ENCODE measurements around the gene PMEPA1.

The PMEPA1 gene

DNA sequence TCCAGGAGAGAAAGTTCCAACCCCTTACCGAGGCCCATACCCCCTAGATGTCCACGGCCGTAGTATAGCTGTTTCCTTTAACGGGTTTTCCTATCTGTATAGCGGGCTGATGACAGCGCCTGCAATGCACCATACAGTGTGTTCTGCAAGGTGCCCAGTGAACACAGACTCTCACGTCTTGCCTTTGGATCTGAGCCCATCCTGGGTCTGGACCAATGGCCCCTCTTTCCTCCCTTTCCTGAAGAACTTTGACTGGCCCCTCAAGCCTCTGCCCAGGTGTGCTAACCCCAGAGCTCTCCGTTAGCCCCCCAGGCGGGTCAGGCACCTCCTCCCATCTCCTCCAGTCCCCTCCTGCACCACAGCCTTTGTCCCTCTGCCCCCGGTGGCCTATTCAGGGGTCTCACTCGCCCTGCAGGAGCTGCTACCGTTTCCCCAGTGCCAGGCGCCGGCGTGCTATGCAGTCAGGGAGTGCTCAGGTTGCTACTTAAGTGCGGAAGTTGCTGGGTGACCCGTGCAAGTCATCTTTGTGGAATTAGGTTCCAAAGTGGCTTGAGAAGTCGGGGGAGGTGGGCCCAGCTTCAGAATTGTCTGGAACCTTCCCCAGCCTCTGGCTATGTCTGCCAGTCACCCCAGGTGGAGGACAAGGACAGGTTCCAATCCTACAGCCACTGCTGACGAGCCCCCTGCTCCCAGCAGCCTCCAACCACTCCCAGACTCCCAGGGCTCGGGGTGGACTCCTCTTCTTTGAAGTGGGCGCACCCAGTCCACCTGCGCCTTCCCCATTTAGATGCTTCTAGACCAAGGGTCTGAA is 54.6 kb downstream of the PMEPA1 start:
- DNase-seq (ENCODE audit: low spot score): peak; percentile 36
- TF ChIP-seq CTCF (IDR thresholded peaks at IDR 0.05; ENCODE audit: borderline replicate concordance, control extremely low read depth, extremely low read depth, insufficient read depth, missing control alignments): no peak
- in situ Hi-C loops (cut with MboI; ENCODE audit: low sequenced_read_pairs, unreplicated experiment): loop anchor here (25.0 kb wide), 1 partner anchor 432 kb away; no protein-coding TSS in a partner anchor

DNA sequence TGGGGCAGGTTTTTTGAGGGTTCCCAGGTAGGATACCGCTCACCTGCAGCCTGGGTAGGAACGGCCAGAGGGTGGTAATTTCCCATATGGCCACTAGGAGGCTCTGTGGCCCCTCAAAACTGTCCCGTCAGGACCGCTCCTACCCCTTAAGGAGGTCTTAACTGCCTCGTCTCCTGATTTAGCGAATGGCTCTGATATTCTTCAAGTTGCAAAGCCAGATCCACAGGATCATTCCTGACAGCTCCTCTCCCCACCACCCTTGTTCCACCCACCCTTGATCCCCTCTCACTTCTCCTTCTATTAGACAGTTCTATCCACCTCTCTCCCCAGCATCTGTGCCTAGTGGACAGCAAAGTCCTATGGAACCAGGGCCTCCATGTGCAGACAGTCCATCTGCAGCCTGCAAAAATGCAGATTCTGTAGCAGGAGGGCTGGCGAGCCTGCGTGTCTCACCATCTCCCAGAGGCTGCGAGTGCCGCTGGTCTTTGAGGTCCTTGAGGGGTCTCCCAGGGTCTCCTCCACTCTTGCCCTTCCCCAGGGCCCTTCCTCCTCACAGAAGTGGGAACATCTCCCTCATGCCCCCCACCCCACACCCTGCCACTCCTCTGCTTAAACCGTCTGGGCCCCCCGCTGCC is 55.3 kb downstream of the PMEPA1 start:
- in situ Hi-C loops (cut with MboI; ENCODE audit: low sequenced_read_pairs, unreplicated experiment): loop anchor here (25.0 kb wide), 1 partner anchor 433 kb away; no protein-coding TSS in a partner anchor
- peak; percentile 92 for DNase-seq (ENCODE audit: low spot score)
- TF ChIP-seq CTCF (IDR thresholded peaks at IDR 0.05; ENCODE audit: borderline replicate concordance, control extremely low read depth, extremely low read depth, insufficient read depth, missing control alignments): peak; percentile 84

GRCh38 chr20:57653910-57654309 is 55.9 kb downstream of the PMEPA1 start:
- TF ChIP-seq CTCF (IDR thresholded peaks at IDR 0.05; ENCODE audit: borderline replicate concordance, control extremely low read depth, extremely low read depth, insufficient read depth, missing control alignments): no peak
- DNase-seq (ENCODE audit: low spot score): peak; percentile 37
- in situ Hi-C loops (cut with MboI; ENCODE audit: low sequenced_read_pairs, unreplicated experiment): loop anchor here (25.0 kb wide), 1 partner anchor 433 kb away; no protein-coding TSS in a partner anchor

- DNase-seq (ENCODE audit: low spot score): peak; percentile 47
- no peak for TF ChIP-seq CTCF (IDR thresholded peaks at IDR 0.05; ENCODE audit: borderline replicate concordance, control extremely low read depth, extremely low read depth, insufficient read depth, missing control alignments)
- in situ Hi-C loops (cut with MboI; ENCODE audit: low sequenced_read_pairs, unreplicated experiment): loop anchor here (25.0 kb wide), 1 partner anchor 434 kb away; no protein-coding TSS in a partner anchor
Measured at GRCh38 chr20:57653546-57653900, 56.3 kb downstream of the PMEPA1 start.

DNA sequence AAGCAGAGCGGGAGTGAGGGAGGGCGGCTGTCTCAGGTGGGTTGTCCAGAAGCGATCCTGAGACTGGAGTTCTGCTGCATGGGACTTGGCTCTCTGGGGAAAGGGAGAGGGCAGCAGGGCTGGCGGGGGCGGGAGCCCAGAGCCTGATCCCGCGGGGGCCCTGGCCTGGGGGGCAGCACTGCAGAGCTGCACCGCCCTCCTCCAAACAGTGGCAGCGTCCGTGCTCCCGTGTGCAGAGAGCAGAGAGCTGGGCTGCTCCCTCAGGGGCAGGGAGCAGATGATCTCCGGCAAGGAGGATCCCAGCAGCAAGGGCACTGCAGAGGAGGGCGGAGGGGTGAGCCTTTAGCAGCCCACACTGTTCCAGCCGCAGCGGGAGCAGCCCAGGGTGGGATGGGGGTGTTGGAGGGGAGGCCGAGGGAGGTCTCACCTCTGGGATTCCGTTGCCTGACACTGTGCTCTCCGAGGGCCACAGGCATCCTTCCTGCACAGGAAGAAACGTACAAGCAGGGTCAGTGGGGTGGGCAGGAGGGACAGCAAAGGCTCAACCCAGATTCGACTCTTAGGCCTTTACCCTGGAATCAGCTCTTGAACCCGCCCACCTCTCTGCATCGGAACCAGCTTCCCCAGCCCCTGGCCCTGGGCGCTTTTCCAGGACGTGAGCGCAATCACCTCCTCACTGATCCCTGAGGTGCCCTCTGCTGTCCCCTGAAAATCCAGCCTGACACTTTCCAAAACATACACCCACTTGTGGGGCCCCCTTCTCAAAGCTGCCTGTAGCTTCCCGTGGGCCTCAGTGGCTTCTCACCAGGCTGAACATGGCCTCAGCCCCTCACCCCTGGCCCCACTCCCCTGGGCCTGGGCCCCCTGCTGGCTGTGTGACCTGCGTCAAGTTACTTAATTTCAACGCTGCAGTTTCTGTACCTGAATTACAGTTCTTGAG is 56.9 kb downstream of the PMEPA1 start:
- in situ Hi-C loops (cut with MboI; ENCODE audit: low sequenced_read_pairs, unreplicated experiment): loop anchor here (25.0 kb wide), 1 partner anchor 434 kb away; no protein-coding TSS in a partner anchor
- peak; percentile 21 for DNase-seq (ENCODE audit: low spot score)
- no peak for TF ChIP-seq CTCF (IDR thresholded peaks at IDR 0.05; ENCODE audit: borderline replicate concordance, control extremely low read depth, extremely low read depth, insufficient read depth, missing control alignments)

Measured in GM13976 (cell line).